ENCODE results near the gene KCP. TPM values are rescaled to one million over a fixed set of nuclear protein-coding genes. Genes with fewer than 3 reads are reported as not detected.

KCP gene
- total RNA-seq, 1 donor from 2014 or later = 1.3 TPM

GRCh38 chr7:128831178-128831993, 79.1 kb downstream of the KCP start:
- H3K4me1 ChIP-seq = peaks cover 25% of the 10 kb centered on the region
- no peak overlapping the region for H3K27ac ChIP-seq
- no peak for DNase-seq
- H3K27me3 ChIP-seq = peaks cover 42% of the 10 kb centered on the region
- no peak for TF ChIP-seq CTCF (IDR thresholded peaks at IDR 0.05)
- H3K4me3 ChIP-seq = peak overlapping the region; percentile 52
- ATAC-seq = peak; percentile 2
- intact Hi-C loops (cut with DNase I) = no loop called here
- no peaks in the 10 kb centered on the region for H3K9me3 ChIP-seq
- no peaks in the 10 kb centered on the region for H3K36me3 ChIP-seq

DNA sequence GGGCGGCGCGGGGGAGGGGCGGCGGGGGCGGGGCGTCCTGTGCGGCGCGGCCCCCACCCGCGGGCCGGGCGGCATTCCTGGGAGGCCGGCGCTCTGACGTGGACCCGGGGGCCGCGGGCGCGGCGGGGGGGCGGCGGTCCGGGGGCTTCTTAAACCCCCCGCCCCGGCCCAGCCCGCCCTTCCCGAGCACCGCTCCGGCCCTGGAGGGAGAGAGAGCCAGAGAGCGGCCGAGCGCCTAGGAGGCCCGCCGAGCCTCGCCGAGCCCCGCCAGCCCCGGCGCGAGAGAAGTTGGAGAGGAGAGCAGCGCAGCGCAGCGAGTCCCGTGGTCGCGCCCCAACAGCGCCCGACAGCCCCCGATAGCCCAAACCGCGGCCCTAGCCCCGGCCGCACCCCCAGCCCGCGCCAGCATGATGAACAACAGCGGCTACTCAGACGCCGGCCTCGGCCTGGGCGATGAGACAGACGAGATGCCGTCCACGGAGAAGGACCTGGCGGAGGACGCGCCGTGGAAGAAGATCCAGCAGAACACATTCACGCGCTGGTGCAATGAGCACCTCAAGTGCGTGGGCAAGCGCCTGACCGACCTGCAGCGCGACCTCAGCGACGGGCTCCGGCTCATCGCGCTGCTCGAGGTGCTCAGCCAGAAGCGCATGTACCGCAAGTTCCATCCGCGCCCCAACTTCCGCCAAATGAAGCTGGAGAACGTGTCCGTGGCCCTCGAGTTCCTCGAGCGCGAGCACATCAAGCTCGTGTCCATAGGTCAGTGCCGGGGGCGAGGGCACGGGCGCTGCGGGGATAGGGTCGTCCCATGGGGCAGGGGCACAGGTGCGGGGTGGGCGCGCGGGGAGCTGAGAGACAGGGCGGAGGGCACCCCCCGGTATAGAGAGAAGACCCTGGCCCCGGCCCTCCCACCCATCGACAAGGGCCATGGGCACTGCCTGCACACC, 80.0 kb downstream of the KCP start, which contains the start of gene FLNC:
TSS of gene FLNC (plus strand) at position 176 of the 947 bp plus-strand sequence. CDS start at position 408, 232 bp downstream.
- Histone ChIP-seq H3K9me3 (no peaks in the 10 kb centered on the region), H3K4me3 (peak within 1 kb of the TSS; percentile 52), H3K27ac (no peak within 1 kb of the TSS), H3K27me3 (peaks cover 42% of the 10 kb centered on the region), H3K36me3 (no peaks in the 10 kb centered on the region), H3K4me1 (peaks cover 25% of the 10 kb centered on the region)
- intact Hi-C loops (cut with DNase I) = no loop called here
- DNase-seq (peak; percentile 69), ATAC-seq (peak; percentile 57)
- TF ChIP-seq CTCF (IDR thresholded peaks at IDR 0.05) = no peak

GRCh38 chr7:128829391-128830166, 80.9 kb downstream of the KCP start:
- DNase-seq (no peak), ATAC-seq (no peak)
- peak overlapping the region; percentile 52 for H3K4me3 ChIP-seq
- H3K9me3 ChIP-seq = no peaks in the 10 kb centered on the region
- peaks cover 25% of the 10 kb centered on the region for H3K4me1 ChIP-seq
- no peaks in the 10 kb centered on the region for H3K36me3 ChIP-seq
- peaks cover 42% of the 10 kb centered on the region for H3K27me3 ChIP-seq
- intact Hi-C loops (cut with DNase I) = no loop called here
- no peak for TF ChIP-seq CTCF (IDR thresholded peaks at IDR 0.05)
- no peak overlapping the region for H3K27ac ChIP-seq

GRCh38 chr7:128827971-128828711, 82.4 kb downstream of the KCP start:
- Histone ChIP-seq H3K4me3 (no peak overlapping the region), H3K27ac (no peak overlapping the region), H3K4me1 (peaks cover 22% of the 10 kb centered on the region), H3K9me3 (no peaks in the 10 kb centered on the region), H3K27me3 (peaks cover 39% of the 10 kb centered on the region), H3K36me3 (no peaks in the 10 kb centered on the region)
- ATAC-seq (no peak), DNase-seq (no peak)
- no peak for TF ChIP-seq CTCF (IDR thresholded peaks at IDR 0.05)
- intact Hi-C loops (cut with DNase I) = no loop called here

All from upper lobe of right lung (tissue), 1 donor.